HepG2 (cell line): ENCODE measurements around the gene RPS6KB2. TPM values are rescaled to one million over a fixed set of nuclear protein-coding genes. Genes with fewer than 3 reads are reported as not detected.

Source experiments
- ATAC-seq: fragments of 200-7000 bp; cut with Tn5 transposase; 3 replicates; pipeline ENCODE4 v1.9.1; 2020; ENCODE audit warnings: mild to moderate bottlenecking, moderate library complexity
- BruUV-seq: library from RNA; stranded (reverse); fragments of 400-500 nt; replicated peaks from 2 replicates; lab custom pipeline; 2021; lab: Mats Ljungman, UMichigan
- CTCF ChIA-PET: fragments of 300-600 bp; formaldehyde crosslinking; extraction: SDS; loops from one replicate; lab custom pipeline; 2021; ENCODE audit warnings: low total read pairs, inconsistent platforms, low intra/inter-chr PET ratio; lab: Yijun Ruan, JAX
- POLR2A ChIA-PET: fragments of 350-600 bp; sonication (Branson Sonifier 250); formaldehyde crosslinking; loops from one replicate; lab custom pipeline; 2020; ENCODE audit warnings: antibody characterized with exemption, inconsistent platforms; lab: Yijun Ruan, JAX
- DNase-seq: peaks from one replicate; pipeline ENCODE4 v3.0.0-alpha.2; 2015; ENCODE audit warnings: low spot score
- FAIRE-seq: peaks from 3 replicates; lab custom pipeline; 2011; peaks lifted over from hg19 to GRCh38; lab: Jason Lieb, UNC
- H2AFZ ChIP-seq: one replicate; pipeline ENCODE4 v1.6.1; 2011; ENCODE audit warnings: low read length, inconsistent platforms
- H3K27ac ChIP-seq: fragments of 300-600 bp; 3 replicates; pipeline ENCODE4 v1.8.0; 2011; ENCODE audit warnings: mixed run types, mild to moderate bottlenecking, mixed read lengths, low read length, inconsistent platforms; ENCODE audit not compliant: insufficient read depth; ENCODE audit errors: extremely low read length
- H3K27me3 ChIP-seq, 2 experiments: fragments of 200-600 bp in 1 of 2; 2 replicates in 1 of 2; 3 replicates in 1 of 2; pipeline versions ENCODE4 v1.6.0 to v1.8.0; 2011; ENCODE audit warnings: low read length in 2 of 2, mild to moderate bottlenecking in 2 of 2, moderate library complexity in 2 of 2, inconsistent platforms in 1 of 2; ENCODE audit not compliant: insufficient read depth in 2 of 2, control insufficient read depth in 1 of 2
- H3K36me3 ChIP-seq, 2 experiments: fragments of 200-600 bp in 1 of 2; replicated peaks in 1 of 2; 2 replicates in 1 of 2; 3 replicates in 1 of 2; pipeline versions ENCODE4 v1.5.1 to v1.8.0; 2011; ENCODE audit warnings: low read length in 2 of 2, inconsistent platforms in 1 of 2; ENCODE audit not compliant: insufficient read depth in 2 of 2, control insufficient read depth in 1 of 2
- H3K4me1 ChIP-seq: 2 replicates; pipeline ENCODE4 v1.5.1; 2012; ENCODE audit warnings: low read length, inconsistent platforms; ENCODE audit not compliant: insufficient read depth
- H3K4me2 ChIP-seq: 2 replicates; pipeline ENCODE4 v1.6.0; 2011; ENCODE audit warnings: low read depth, low read length, inconsistent platforms
- H3K4me3 ChIP-seq, 3 experiments: fragments of 200-600 bp in 1 of 3; sonication (generic), shearing (Covaris generic) in 1 of 3; replicated peaks in 1 of 3; 2 replicates each; pipeline ENCODE4 v1.5.1; 2011 to 2016; ENCODE audit warnings: low read length in 3 of 3, inconsistent platforms in 2 of 3, low read depth in 2 of 3, mild to moderate bottlenecking in 2 of 3, control low read depth in 1 of 3, mixed read lengths in 1 of 3; ENCODE audit not compliant: insufficient read depth in 1 of 3
- H3K79me2 ChIP-seq: one replicate; pipeline ENCODE4 v1.6.1; 2011; ENCODE audit warnings: low read length, inconsistent platforms; ENCODE audit not compliant: insufficient read depth
- H3K9ac ChIP-seq: 2 replicates; pipeline ENCODE4 v1.6.0; 2011; ENCODE audit warnings: mild to moderate bottlenecking, low read depth, low read length, inconsistent platforms; ENCODE audit not compliant: insufficient read depth
- H3K9me3 ChIP-seq: 2 replicates; pipeline ENCODE4 v1.5.1; 2012; ENCODE audit warnings: mild to moderate bottlenecking, low read length
- H4K20me1 ChIP-seq: 2 replicates; pipeline ENCODE4 v1.6.0; 2011; ENCODE audit warnings: inconsistent platforms, mild to moderate bottlenecking, low read length, moderate library complexity; ENCODE audit not compliant: insufficient read depth
- ONECUT2 ChIP-seq: sonication (generic); formaldehyde crosslinking; IDR thresholded peaks from 2 replicates; pipeline ENCODE4 v1.4.0; 2020; ENCODE audit warnings: missing genetic modification reagents
- POLR2AphosphoS2 ChIP-seq: IDR thresholded peaks from 2 replicates; pipeline ENCODE4 v1.6.1; 2011; ENCODE audit warnings: low read depth, low read length, improper control_type of control experiment
- RAD51 ChIP-seq: fragments of 450-650 bp; IDR thresholded peaks from 2 replicates; pipeline ENCODE4 v1.6.1; 2016; ENCODE audit warnings: borderline replicate concordance
- RFX5 ChIP-seq: IDR thresholded peaks from 2 replicates; pipeline ENCODE4 v1.6.1; 2011; ENCODE audit warnings: low read depth, low read length, improper control_type of control experiment
- TEAD2 ChIP-seq: sonication (generic); formaldehyde crosslinking; IDR thresholded peaks from 2 replicates; pipeline ENCODE4 v1.9.0; 2021; ENCODE audit warnings: missing genetic modification reagents
- U2AF1 ChIP-seq: fragments of 200-400 bp; formaldehyde crosslinking; optimal IDR thresholded peaks from 2 replicates; pipeline ENCODE3; 2017; ENCODE audit warnings: mild to moderate bottlenecking, low read depth, low read length
- WIZ ChIP-seq: sonication (generic); formaldehyde crosslinking; IDR thresholded peaks from 2 replicates; pipeline ENCODE4 v1.5.1; 2020; ENCODE audit warnings: mild to moderate bottlenecking, missing genetic modification reagents
- ZBTB49 ChIP-seq: sonication (generic); formaldehyde crosslinking; IDR thresholded peaks from 2 replicates; pipeline ENCODE4 v1.4.0; 2020; ENCODE audit warnings: missing genetic modification reagents, borderline replicate concordance
- ZBTB7B ChIP-seq: sonication (generic); formaldehyde crosslinking; IDR thresholded peaks from 2 replicates; pipeline ENCODE4 v1.4.0; 2020; ENCODE audit warnings: missing genetic modification reagents
- ZFAT ChIP-seq: sonication (generic); formaldehyde crosslinking; conservative IDR thresholded peaks from 2 replicates; pipeline ENCODE4 v1.8.1; 2023; ENCODE audit warnings: missing genetic modification reagents, inconsistent platforms
- ZNF619 ChIP-seq: sonication (generic); formaldehyde crosslinking; IDR thresholded peaks from 2 replicates; pipeline ENCODE4 v1.4.0; 2020; ENCODE audit warnings: mild to moderate bottlenecking, missing genetic modification reagents
- ZNF781 ChIP-seq: sonication (generic); formaldehyde crosslinking; IDR thresholded peaks from 2 replicates; pipeline ENCODE4 v1.5.1; 2020; ENCODE audit warnings: borderline replicate concordance, mild to moderate bottlenecking, missing genetic modification reagents; ENCODE audit errors: not compliant biosample characterization
- WGBS: methylation state at CpG from one replicate; pipeline ENCODE4 v1.1.6; 2017; ENCODE audit warnings: low lambda C conversion rate; 5-methylcytosine and 5-hydroxymethylcytosine counted together
- in situ Hi-C: cut with HindIII; loops from 2 replicates; pipeline ENCODE4 v1.10.0; 2017; ENCODE audit warnings: low pct_unique_long_range_greater_than_20kb; ENCODE audit not compliant: extremely low pct_ligation_motif_present
- intact Hi-C: fragments of 100-400 bp; cut with micrococcal nuclease; formaldehyde crosslinking; loops from one replicate; pipeline ENCODE4 v1.10.0; 2022; ENCODE audit not compliant: unreplicated experiment
- polyA plus RNA-seq, 8 experiments: library from polyadenylated mRNA; depleted of rRNA in 3 of 8; stranded (reverse) in 7 of 8; unstranded in 1 of 8; fragments of >200 nt; fragmentation: Illumina TruSeq in 4 of 8; extraction: Trizol in 4 of 8; gene quantifications; 2 replicates each; pipeline versions ENCODE4 v1.2.1 to v1.2.3, GENCODE V29; 2011 to 2016; ENCODE audit warnings: low read depth in 4 of 8, missing spikeins in 1 of 8, mixed read lengths in 1 of 8; ENCODE audit not compliant: insufficient read depth in 1 of 8
- total RNA-seq, 5 experiments: library from RNA; depleted of rRNA; stranded (reverse); fragments of >200 nt; fragmentation: Illumina TruSeq; extraction: Trizol; gene quantifications; 2 replicates each; pipeline ENCODE4 v1.2.3, GENCODE V29; 2016; ENCODE audit warnings: low read depth in 1 of 5

Gene RPS6KB2
- total and polyA plus RNA-seq, 2 of the 13 experiments (the other 11 are each of a cell fraction or from before 2014, with no cell fraction given) = 52.9 to 54.8 TPM

GRCh38 chr11:67393437-67393836 lies 34.9 kb upstream of the RPS6KB2 start:
- 87% methylated on average over 11 of the region's 18 CpGs for WGBS
- intact Hi-C loops = no loop called here
- ChIA-PET CTCF (no interaction called here), POLR2A (interaction anchor here (3.8 kb wide), 1 partner anchor 8 kb away, joined by 81 read pairs; the partner anchor contains the start of gene PPP1CA)
- Histone ChIP-seq H3K36me3 (peaks cover 12 to 18% of the 10 kb centered on the region in 2 experiments; a peak in 4 of 5 replicates), H3K27me3 (no peaks in the 10 kb centered on the region), H3K4me2 (no peak overlapping the region), H3K4me3 (no peak overlapping the region), H3K27ac (no peak overlapping the region), H4K20me1 (no peaks in the 10 kb centered on the region), H2AFZ (no peak overlapping the region), H3K4me1 (peaks cover 40% of the 10 kb centered on the region), H3K9ac (no peak overlapping the region), H3K79me2 (peaks cover 10% of the 10 kb centered on the region), H3K9me3 (no peaks in the 10 kb centered on the region)
- FAIRE-seq (no peak), DNase-seq (no peak), ATAC-seq (no peak)
- TF ChIP-seq RAD51 (no peak), ONECUT2 (no peak), TEAD2 (CRISPR knock-in tag) (no peak), WIZ (CRISPR knock-in tag) (no peak), POLR2AphosphoS2 (no peak), ZNF781 (CRISPR knock-in tag) (no peak), ZFAT (no peak), ZNF619 (CRISPR knock-in tag) (no peak), ZBTB7B (no peak), RFX5 (no peak), U2AF1 (no peak), ZBTB49 (CRISPR knock-in tag) (no peak)
- BruUV-seq = no TSS peak
- in situ Hi-C loops = no loop called here
